GM20431 (cell line): ENCODE measurements around the gene NBEA.

Experiments used
- in situ Hi-C: fragments of 300-500 bp; cut with MseI, MboI; formaldehyde crosslinking; loops from one replicate; pipeline ENCODE4 v1.15.0; 2020; ENCODE audit warnings: low sequenced_read_pairs; ENCODE audit not compliant: unreplicated experiment

The NBEA gene

DNA sequence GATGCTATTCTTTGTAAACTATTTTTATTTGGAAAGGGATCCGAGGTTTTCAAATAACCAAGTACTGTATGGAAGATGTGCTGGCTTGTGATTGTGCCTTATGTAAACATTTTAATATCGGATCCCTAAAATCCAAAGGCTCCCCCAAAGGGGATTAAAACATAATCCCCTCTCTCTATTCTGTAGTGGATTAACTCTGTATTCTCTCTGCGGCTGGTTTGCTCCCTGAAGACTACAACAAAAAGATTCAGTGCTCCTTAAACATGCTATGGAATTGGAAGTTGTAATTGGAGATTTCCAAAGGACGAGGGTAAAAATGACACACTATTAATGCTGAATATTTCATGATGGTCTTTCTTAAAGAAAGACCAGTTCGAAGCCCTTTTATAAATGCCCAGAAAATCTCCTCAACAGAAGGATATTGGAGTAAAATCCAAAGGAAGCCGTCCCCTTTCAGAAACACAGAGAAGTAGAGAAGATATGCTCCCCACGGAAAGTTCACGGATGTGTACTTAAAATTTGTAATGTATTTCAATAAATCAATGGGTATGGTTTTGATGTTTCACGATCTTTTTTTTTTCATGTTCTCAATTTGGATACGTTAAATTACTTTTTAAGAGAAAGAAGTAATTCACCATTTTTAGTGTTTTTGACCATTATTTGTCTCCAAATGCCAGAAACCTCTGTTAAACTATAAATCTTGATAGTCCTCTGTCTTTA, 527.9 kb downstream of the NBEA start:
- in situ Hi-C loops, result no loop called here

DNA sequence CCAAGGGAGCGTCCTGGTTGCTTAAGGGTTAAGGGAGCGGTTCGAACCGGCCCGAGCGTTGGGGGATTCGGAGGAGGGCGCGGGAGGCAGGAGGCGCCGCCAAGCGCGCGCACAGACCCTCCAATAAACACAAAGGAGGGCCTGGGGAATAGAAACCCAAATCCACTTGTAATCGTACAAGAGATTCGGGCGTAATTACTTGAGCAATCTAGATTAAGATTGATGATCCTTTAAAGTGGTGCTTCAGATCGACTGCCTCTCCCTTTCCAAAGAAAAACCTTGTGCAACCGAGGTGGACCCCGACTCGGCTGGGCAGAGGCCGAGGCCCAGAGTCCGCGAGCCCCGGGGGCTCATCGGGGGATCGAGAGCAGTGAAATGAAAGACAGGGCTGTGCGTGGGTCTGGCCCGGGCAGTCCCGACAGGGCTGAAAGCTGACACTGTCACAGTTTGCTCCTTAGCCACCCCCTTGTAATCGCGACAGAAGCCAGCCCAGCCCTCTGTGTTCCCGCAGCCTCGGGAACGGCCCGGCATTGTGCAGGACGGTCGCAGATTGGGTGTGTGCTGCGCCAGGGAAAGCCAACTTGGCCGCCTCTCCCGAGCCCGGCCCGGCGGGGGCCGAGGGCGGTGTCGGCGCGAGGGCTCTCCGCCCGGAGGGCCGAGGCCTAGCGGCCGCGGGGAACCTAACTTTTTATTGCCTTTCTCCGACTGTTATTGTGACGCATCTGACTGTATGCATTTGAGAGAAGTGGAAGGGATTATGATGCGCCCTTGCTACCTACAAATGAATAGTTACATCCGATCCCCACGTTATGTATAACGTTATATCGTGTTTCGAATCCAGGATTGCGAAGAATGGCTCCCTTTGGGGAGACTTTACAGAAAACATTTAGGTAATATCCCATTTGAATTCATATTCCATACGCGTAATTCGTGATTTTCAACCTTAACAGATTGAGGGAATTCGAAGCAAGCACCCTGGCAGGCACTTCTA, 528.9 kb downstream of the NBEA start:
- in situ Hi-C loops, result no loop called here

DNA sequence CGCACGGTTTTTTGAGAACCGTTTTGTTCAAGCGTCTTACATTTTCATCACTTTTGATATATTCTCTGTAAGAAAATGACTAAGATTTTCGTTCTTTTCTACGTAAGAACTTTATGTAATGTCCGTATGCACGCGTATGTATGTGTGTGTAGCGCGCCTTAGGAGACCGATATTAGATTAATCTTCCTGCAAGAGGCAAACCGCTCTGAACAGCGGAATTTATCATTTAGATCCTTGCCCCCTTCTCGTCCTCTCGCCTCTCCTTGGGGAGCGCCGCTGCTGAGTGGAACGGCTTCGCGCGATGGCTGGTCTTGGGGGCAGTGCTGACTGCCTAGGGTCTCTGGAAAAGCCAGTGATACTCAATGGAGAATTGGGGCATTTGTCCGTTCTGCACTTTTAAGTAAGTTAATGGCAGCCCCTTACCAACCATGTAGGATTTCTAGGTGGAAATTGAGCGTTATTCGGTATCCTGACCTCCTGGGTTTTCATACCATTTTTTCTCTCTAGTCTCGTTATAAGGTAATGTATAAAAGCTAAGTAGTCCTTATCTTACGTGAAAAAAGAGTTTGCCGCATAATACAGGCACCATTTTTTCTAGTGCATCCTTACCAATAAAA, 529.7 kb downstream of the NBEA start:
- in situ Hi-C loops, result no loop called here

DNA sequence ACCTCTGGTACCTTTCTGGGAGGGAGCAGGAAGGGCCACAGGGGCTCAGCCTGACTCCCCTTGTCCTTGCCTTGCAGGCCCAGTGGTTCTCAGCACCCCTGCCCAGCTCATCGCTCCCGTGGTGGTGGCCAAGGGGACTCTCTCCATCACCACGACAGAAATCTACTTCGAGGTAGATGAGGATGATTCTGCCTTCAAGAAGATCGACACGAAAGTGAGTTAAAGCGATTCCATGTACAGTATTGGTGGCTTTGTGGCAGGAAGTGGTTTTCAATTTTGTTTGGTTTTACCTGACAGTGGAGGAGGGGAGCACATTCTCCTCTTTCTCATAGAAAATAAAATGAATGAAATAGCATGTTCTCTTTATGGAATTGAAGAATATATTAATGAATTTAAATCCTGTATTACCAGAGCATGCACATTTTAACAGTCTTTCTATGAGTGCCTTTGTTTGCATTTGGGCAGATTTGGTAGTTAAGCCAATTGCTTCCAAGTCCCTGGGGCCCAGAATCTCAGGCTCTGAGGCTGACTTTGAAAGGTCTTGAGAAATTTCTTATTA, 530.3 kb downstream of the NBEA start:
- in situ Hi-C loops, result no loop called here

DNA sequence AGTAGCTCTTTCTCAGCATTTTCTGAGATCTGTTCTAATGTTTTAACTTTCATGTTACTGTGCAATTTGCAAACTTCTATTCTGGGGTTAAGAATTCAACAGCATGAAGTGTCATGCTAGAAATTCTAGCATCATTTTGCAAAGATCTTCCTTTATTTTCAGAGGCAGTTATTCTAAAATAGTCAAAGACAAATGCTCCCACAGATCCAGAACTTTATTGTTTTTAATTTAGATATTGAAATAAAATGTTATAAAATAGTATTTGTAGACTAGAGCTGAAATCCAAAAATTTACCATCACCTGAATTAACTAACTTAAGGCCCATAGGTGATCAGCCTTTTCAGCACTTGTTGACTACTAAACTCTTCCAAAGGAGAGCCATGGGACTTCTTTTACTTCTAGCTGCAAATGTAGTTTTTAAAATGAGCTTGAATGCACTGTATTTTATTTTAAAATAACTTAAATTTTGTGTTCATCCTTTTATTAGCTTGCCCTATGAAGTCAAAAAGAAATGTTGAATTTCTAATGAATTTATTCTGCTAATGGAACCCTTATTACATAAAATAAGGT, 531.2 kb downstream of the NBEA start:
- in situ Hi-C loops, result no loop called here

DNA sequence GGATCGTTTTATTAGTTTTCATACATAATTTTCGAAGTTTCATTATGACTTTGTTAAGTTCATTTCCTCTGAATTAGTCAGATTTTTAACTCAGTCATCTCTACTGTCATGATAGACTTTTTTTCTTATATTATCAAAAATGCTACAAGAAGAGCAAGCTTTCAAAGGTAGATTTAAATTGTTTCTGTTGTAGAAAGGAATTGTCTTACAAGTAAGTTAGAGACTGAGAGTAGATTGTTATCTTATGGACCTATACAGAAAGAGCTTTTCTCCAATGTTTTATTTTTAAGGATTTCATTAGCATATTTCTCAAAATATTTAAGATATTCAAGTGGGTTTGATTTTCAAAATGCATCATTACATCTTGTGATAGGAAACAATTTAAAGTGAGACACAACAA, 531.7 kb downstream of the NBEA start:
- in situ Hi-C loops, result no loop called here

DNA sequence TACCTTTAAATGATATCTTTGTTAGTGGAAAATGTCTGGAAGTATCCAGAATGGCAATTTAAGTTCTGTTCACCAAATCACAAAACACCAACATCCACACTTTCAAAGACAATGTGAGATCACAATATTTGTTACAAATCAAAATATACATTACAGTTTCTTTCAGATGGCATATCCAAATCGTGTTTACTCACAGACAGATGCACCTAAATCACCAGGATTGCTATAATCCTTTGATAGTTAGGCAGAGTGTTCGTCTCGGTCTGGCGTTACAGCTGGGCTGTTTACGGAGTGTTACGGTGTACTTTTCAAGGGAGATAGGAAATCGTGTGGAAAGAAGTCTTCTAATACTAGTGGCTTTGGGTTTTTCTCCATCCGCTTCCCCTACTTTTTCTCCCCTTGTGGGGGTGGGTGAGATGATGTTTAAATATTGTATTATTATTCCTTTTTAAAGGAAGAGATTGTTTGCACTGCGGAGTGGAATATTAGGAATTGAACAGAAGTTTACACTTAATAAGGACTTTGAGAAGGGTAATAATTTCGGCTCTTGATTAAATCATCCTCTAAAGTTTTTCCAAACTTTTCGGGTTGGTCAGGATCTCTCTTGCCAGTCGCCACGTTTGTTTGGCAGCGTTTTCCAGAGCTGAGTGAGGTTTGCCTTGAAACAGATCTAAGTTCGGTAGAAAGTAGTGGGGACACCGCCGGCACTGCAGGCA, 532.6 kb downstream of the NBEA start:
- in situ Hi-C loops, result no loop called here

DNA sequence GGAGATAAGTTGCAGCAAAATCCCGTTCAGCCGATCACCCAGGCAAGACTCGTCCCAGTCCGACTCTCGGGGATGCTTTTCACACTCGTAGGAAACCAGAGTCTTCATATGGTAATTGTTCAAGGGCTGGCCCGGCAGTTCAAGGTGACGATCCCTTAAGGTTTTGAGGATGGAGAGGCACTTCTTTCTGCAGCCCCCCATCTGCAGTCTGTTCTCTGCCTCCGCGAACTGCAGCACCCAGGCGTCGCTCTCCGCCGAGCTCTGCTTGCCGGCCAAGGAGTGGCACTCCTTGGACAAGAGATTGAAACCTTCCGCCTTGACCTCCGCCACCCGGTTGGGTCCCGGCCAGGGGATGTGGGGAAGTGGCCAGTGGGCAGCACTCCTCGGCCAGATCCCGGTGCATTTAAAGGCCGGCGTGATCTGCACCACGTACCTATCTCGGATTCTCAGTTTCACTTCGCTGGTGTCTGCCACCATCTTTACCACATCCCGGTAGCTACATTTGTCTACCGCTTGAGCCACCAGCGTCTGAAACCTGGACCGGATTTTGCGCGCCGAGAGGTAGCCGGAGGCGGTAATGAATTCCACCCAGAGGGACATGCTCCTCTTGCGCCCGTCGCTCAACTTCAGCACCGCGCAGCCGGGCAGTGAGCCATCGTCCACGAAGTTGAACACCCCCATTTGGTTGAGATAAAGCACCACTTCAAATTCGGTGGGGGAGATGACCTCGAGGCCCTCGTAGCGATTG, 533.3 kb downstream of the NBEA start:
- in situ Hi-C loops, result no loop called here

DNA sequence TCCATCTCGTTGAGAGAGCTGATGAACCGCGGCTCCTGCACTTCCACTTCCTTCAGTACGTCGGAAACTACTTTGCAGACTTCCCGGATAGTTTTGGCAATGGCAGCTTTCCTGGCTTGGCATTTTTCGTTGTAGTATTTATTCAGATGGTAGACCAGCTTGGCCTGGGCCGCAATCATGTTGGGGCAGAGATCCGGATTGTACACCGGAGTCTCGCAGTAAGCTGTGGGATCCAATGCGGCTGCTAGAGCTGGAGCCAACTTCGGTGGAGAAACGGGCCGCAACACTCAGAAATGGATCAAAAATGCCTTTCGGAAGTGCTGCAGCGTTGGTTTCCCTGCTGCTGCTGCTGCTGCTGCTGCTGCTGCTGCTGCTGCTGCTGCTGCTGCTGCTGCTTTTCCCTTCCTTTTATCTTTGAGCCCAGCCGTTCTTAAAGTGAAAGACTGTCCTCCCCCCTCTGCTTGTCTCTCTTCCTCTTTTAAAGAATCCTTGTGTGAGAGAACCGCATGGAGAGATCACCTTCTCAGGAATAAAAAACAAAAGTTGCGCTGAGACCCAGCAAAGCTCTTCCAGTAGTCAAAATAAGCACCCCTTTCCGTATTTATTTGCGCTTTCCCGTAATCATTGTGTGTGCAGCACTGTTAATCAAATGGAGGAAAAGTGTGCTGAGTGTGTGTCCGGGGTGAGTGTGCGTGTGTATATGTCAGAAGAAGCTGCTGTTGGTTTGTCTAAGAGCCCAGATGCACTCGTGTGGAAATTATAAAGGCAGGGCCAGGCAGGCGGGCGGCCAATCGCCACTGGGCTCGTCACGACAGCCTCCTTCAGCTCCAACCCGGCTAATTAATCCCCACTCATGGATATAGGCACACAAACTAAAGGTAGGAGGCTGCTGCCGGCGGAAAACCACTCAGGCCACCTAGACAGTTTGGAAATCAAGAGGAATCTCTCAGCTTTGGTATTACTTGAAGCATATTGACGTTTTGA, 534.2 kb downstream of the NBEA start, which contains the start of gene MAB21L1:
MAB21L1 (minus strand) TSS at position 730 of the 984 bp plus-strand sequence; CDS start at position 179, 551 bp downstream.
- in situ Hi-C loops, result no loop called here

DNA sequence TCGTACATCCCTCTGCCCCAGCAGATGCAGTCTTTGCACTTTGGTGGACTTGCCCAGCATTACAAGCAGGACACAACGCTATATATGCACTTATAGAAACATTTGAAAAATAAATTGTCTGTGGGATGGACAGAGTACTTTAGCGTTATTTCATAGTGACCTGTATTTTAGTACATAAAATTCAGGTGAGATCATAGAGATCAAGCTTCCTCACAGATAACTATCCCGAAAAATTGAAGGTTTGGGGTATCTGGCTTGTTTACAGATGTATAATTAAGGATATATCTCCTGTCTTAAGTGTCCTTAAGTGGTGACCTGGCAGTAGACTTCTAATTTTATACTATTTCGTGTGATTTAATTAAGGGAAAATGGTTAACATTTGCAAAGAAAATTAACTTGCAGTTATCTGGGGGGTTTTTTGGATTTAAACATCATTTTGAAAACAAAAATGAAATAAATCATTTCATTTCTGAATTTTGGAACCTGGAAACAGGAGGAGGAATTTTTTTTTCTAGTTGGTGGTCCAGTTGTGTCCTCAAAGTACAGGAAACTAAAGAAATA, 535.4 kb downstream of the NBEA start:
- in situ Hi-C loops, result no loop called here

DNA sequence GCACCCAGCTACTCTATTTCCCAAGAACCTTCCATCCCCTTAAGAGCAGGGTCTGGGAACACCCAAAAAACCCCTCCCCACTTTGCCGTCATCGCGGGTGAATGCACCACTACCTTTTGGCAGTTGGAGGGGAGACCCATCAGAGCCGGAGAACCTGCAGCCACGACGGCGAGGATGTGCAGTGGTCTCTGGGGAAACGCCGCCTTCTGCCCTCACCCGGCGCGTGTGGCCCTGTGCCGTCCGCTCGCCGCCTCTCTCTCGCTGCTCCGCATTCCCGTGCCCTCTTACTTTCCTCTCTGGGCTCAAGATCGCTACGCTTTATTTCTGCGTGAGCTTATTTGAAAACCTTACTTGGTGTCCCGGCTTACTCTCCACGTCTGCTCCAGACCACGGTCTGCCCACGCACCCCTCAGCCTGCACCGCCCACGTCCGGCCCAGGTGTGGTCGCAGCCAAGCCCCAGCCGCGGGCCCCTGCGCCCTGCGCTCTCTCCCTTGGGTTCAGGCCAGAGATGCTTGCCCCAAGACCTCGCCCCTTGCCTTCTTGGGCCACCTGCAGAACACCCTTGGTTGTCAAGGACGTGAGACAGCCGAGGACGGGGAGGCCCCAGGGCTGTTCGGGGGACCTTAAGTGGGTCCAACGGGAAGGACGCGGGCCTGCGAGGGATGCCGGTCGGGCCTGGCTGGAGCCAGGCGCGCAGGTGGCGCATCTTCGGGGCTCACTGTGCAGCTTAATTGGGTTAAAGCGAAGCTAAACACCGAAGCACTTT, 536.4 kb downstream of the NBEA start:
- in situ Hi-C loops, result no loop called here

DNA sequence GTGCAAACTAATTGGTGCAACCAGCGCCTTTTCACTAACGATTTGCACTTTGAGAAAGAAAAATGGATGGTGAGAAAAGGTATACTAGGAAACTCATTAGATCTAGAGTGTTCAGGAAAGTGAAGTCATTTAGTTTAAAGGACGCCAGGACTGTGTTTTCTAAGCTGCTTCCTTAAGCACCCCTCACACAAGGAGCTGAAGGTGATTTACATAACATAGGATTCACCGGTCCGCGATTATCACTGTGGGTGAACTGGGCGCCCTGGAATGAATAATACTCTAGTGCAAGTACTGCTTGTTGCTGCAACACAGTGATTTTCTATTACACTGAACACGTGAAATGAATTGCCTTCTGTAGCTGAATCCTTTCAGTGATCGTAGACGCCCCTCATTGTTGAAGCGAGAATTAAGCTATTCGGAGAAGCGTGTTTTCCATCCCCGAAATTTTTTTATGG, 537.0 kb downstream of the NBEA start:
- in situ Hi-C loops, result no loop called here

DNA sequence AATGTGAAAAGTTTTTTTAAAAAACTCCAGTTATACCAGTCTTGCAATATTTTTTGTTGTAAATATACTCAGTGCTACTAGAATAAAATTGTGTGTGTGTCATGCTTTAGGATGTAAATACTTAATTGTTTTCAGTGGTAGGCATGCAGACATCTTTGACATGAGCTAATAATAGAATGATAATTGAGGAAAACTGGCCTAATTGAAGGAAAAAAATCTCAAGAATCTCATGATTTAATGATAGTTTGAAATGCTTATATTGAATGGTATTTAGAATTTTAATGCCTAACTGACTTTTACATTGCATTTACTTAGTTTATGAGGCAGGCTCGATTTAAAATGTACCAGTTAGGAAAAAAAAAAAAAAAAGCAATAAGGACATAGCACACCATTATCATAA, 537.6 kb downstream of the NBEA start:
- in situ Hi-C loops, result no loop called here

DNA sequence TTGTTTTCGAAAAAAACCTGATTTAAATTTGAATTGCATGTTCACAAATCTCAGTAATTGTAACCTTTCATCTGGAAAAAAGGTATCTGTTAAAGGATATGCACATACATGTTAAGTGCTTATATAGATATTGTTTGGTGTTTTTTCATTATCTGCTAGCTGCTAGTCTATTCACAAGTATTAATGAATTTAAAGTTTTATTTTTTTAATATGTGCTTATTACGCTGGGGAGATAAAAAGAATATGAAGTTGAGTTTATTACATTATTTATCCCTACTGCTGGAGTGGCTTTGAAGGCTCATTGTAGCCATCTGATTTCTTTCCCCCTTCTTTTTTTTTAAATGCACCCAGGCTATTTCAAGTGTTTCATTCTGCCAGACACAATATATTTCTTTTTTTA, 538.3 kb downstream of the NBEA start:
- in situ Hi-C loops, result no loop called here

DNA sequence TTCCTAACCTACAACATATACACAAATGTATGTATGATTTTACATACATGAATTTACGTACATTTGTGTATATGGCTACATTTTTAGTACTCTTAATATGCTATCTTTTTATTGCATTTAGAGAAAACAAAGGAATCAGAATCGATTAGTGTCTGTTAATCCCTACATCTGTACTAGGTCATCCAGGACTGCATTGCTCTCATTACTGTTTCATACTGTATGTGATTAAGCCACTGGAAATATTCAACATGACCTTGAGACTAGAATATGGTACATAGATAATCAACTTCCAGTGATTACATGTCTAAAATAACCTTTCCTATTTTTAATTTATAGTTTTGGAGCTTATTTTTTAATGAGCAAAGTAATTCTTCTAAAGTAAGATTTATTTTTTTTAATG, 539.7 kb downstream of the NBEA start:
- in situ Hi-C loops, result no loop called here

DNA sequence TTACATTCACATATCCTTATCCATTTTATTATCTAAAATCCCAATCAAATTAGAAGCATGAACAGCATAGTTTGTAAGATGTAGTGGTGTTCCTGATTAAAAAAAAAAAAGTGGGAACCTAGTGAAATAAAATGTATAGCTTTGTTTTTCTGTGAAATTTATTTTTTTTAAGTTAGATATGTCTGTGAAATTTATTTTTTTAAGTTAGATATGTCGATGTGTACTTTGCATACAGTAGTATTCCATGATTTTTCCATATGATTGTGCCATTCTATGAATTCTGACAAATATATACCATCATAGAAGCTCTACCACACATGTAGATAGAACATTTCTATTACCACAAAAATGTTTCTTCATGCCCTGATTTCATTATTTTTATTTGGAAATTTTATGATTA, 540.5 kb downstream of the NBEA start:
- in situ Hi-C loops, result no loop called here

DNA sequence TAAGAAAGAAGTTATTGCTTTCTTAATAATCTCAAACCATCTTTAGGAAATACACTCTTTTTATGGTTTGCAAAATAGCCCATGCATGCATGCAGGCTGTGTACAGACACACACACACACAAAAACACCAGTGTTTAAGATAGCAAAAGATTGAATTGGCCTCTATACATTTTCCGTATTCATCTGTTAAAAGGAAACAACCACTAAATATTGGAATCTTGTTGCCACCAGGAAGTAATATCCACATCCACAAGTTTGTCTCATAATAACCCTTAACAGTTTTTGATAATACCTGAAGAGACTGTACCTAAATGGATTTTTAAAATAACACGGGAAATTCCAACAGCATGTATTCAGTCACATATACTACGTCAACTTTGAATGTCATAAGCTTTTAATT, 541.7 kb downstream of the NBEA start:
- in situ Hi-C loops, result no loop called here
